OCI-LY3 (cell line): Measurements from ENCODE around the gene ATG2A.
A peak's percentile ranks its signal among the peaks of the same experiment; 100 is the strongest.

Source experiments
- H2AFZ ChIP-seq: fragments of 200-600, 300-600 bp; shearing (Covaris generic); 2 replicates; pipeline ENCODE4 v1.6.0; 2014; ENCODE audit warnings: antibody characterized with exemption, low read depth, low read length
- H3K27ac ChIP-seq: fragments of 200-600, 300-600 bp; sonication (generic); 2 replicates; pipeline ENCODE4 v1.5.1; 2014; ENCODE audit warnings: mild to moderate bottlenecking, low read length, moderate library complexity, mixed read lengths
- H3K27me3 ChIP-seq: fragments of 200-600, 300-600 bp; sonication (generic); 2 replicates; pipeline ENCODE4 v1.6.1; 2014; ENCODE audit warnings: low read depth, low read length, mixed read lengths
- H3K36me3 ChIP-seq: fragments of 200-600, 300-600 bp; sonication (generic); replicated peaks from 2 replicates; pipeline ENCODE3; 2014; ENCODE audit warnings: low read depth, low read length, mixed read lengths
- H3K4me1 ChIP-seq: fragments of 300-600, 200-600 bp; sonication (generic); 2 replicates; pipeline ENCODE4 v1.6.1; 2014; ENCODE audit warnings: low read length, mixed read lengths
- H3K4me2 ChIP-seq: fragments of 200-600, 300-600 bp; sonication (generic); 2 replicates; pipeline ENCODE4 v1.6.1; 2014; ENCODE audit warnings: low read length, mixed read lengths
- H3K4me3 ChIP-seq: fragments of 300-600, 200-600 bp; sonication (generic); 2 replicates; pipeline ENCODE4 v1.5.1; 2014; ENCODE audit warnings: antibody characterized with exemption, mild to moderate bottlenecking, low read length, moderate library complexity
- H3K79me2 ChIP-seq: fragments of 300-600, 200-600 bp; shearing (Covaris generic); 2 replicates; pipeline ENCODE4 v1.6.1; 2014; ENCODE audit warnings: mild to moderate bottlenecking, low read length, mixed read lengths
- H3K9ac ChIP-seq: fragments of 300-600, 200-600 bp; shearing (Covaris generic); 2 replicates; pipeline ENCODE4 v1.6.0; 2014; ENCODE audit warnings: mild to moderate bottlenecking, low read length, moderate library complexity
- H3K9me3 ChIP-seq: fragments of 200-600, 300-600 bp; shearing (Covaris generic); 2 replicates; pipeline ENCODE4 v1.6.1; 2014; ENCODE audit warnings: low read length, mixed read lengths; ENCODE audit not compliant: insufficient read depth
- H4K20me1 ChIP-seq: fragments of 200-600, 300-600 bp; sonication (generic); 2 replicates; pipeline ENCODE4 v1.6.1; 2016; ENCODE audit warnings: low read length, mixed read lengths; ENCODE audit not compliant: insufficient read depth
- EZH2phosphoT487 ChIP-seq: fragments of 200-600 bp; shearing (Covaris generic); IDR thresholded peaks from 2 replicates; pipeline ENCODE4 v1.6.1; 2018; ENCODE audit warnings: antibody characterized with exemption, mixed run types, low read depth
- TF ChIP-seq, protein P1 (sequence below): fragments of 200-600, 300-600 bp; sonication (generic); IDR thresholded peaks from 2 replicates; pipeline ENCODE4 v1.5.1; 2014; ENCODE audit warnings: antibody characterized with exemption, low read length, low read depth

ATG2A gene

DNA sequence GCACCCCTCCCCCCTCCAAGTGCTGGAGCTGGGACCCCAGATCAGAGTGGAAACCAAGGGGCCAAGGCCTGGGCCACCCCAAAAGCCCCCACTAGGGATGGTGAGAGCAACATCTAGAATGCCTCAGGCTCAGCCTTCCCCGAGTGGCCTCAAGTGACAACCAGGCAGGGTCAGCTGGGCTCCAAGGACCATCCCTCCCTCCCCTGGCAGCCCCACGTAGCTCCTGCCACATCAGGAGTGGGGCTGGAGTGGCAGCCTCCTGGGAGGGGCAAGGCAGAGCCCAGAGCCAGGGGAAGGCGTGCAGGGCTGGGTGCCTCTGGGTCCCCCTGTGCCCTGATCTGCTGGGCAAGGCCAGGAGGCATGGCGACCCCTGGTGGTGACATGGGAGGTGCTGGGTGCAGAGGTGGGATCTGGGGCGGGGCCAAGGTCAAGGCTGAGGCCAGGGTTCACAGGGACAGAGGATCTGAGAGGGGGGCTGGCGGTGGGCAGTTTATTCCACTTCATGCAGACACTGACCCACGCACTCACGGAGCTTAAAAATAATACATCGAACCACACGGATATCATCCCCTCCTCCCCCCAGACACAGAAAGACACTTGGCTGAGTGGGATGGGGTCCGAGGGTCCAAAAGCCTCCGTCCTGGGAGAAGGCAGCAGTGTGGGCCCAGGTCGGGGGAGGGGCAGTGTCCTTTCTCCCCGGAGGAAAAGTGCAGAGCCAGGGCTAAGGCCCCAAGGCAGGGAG is 22.8 kb downstream of the ATG2A start:
- Histone ChIP-seq H3K79me2 (no peaks in the 10 kb centered on the region), H3K9me3 (no peaks in the 10 kb centered on the region), H3K9ac (peak overlapping the region; percentile 53), H3K27me3 (no peaks in the 10 kb centered on the region), H3K4me2 (peak overlapping the region; percentile 61), H3K36me3 (peaks cover 4% of the 10 kb centered on the region), H2AFZ (no peak overlapping the region), H3K4me1 (peaks cover 36% of the 10 kb centered on the region), H4K20me1 (no peaks in the 10 kb centered on the region), H3K27ac (peak overlapping the region; percentile 12; the same call in 1 of the 2 replicates), H3K4me3 (no peak overlapping the region)
- TF ChIP-seq, protein P1, sequence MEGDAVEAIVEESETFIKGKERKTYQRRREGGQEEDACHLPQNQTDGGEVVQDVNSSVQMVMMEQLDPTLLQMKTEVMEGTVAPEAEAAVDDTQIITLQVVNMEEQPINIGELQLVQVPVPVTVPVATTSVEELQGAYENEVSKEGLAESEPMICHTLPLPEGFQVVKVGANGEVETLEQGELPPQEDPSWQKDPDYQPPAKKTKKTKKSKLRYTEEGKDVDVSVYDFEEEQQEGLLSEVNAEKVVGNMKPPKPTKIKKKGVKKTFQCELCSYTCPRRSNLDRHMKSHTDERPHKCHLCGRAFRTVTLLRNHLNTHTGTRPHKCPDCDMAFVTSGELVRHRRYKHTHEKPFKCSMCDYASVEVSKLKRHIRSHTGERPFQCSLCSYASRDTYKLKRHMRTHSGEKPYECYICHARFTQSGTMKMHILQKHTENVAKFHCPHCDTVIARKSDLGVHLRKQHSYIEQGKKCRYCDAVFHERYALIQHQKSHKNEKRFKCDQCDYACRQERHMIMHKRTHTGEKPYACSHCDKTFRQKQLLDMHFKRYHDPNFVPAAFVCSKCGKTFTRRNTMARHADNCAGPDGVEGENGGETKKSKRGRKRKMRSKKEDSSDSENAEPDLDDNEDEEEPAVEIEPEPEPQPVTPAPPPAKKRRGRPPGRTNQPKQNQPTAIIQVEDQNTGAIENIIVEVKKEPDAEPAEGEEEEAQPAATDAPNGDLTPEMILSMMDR: peak; percentile 98
- no peak for TF ChIP-seq EZH2phosphoT487

DNA sequence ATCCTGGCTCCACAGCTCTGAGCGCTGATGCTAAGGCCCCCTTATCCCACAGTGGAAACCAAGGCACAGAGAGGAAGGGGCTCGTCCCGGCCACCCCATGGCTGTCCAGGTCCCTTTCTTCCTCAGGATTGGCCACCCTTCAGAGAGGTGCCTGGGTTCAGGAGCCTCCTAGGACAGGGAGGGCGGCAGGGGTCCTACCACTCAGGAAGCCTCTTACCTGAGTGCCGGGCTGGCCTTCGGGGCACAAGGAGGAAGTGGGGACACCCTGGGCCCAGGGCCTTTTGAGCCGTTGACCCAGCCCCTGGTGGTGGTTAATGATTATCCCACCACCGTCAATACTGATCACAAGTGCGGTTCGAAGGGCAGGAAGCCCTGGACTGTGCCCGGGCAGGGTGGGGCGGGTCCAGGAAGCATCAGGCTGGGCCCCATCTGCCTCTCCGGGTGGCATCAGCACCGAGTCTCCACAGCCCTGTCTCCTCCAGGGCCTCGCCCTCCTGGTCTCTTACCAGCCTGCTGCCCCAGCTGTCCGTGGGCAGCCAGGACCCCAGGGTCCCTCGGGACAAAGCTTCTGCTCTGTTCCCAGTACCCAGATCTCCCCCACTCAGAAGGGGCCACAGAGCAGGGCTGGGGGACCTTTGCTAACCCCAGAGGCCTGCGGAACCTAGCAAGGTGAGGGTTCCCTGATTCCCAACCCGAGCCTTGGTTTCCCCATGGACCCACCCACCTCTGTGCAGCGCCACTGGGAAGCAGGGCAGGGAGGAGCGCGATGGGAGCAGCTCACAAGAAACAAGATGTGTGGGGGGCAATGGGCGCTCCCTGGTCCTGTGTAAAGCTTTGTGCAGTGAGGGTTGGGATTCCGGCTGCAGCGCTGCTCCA is 23.6 kb downstream of the ATG2A start:
- TF ChIP-seq, protein P1: no peak
- TF ChIP-seq EZH2phosphoT487: no peak
- Histone ChIP-seq H3K4me1 (peaks cover 43% of the 10 kb centered on the region), H3K36me3 (peaks cover 4% of the 10 kb centered on the region), H3K4me3 (peak overlapping the region; percentile 29; the same call in 1 of the 2 replicates), H2AFZ (no peak overlapping the region), H3K27me3 (no peaks in the 10 kb centered on the region), H3K4me2 (peak overlapping the region; percentile 61), H3K9me3 (no peaks in the 10 kb centered on the region), H4K20me1 (no peaks in the 10 kb centered on the region), H3K79me2 (no peaks in the 10 kb centered on the region), H3K27ac (peak overlapping the region; percentile 12; the same call in 1 of the 2 replicates), H3K9ac (peak overlapping the region; percentile 53)

DNA sequence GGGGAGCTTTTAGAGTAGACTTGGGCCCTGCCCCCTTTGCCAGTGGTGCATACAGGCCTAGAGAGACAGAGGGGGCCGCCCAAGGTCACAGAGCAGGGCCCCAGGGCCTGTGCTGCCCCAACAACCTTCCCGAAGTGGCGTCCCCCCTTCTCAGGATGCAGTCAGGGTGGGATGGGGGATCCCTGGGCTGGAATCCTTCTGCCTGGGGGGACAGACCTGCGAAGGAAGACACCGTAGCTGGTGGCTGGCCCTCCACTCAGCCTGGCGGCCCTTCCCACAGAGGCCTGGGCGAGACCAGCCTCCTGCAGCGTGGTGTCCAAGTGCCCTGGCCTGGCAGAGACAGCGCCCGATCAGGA is 24.2 kb downstream of the ATG2A start:
- Histone ChIP-seq H3K4me3 (no peak overlapping the region), H3K79me2 (no peaks in the 10 kb centered on the region), H3K27ac (no peak overlapping the region), H3K9me3 (no peaks in the 10 kb centered on the region), H3K4me2 (peak overlapping the region; percentile 61), H2AFZ (no peak overlapping the region), H3K36me3 (peaks cover 4% of the 10 kb centered on the region), H3K4me1 (peaks cover 48% of the 10 kb centered on the region), H3K27me3 (no peaks in the 10 kb centered on the region), H3K9ac (peak overlapping the region; percentile 53; the same call in 1 of the 2 replicates), H4K20me1 (no peaks in the 10 kb centered on the region)
- TF ChIP-seq EZH2phosphoT487: no peak
- TF ChIP-seq, protein P1: no peak

DNA sequence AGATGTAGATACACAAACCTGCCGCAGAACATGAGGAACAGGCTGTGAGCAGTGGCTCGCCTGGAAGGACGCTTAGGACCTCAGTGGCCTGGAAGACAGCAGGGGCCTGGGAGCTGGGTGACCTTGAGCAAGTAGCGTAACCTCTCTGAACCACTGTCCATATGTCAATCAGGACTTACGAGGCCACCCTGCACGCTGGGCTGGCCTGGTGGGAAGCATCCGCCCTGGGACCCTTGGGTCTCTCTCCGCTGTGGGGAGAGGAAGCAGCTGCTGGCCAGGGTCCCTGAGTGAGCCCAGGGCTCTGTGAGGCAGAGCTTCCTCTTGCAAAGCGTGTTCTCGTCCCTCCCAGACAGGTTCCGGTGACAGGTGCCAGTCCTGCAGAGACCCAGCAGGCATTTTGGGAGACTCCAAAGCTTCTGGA is 24.6 kb downstream of the ATG2A start:
- Histone ChIP-seq H4K20me1 (no peaks in the 10 kb centered on the region), H3K4me2 (no peak overlapping the region), H3K27ac (no peak overlapping the region), H3K9me3 (no peaks in the 10 kb centered on the region), H3K36me3 (peaks cover 4% of the 10 kb centered on the region), H3K4me3 (no peak overlapping the region), H3K9ac (no peak overlapping the region), H2AFZ (no peak overlapping the region), H3K27me3 (no peaks in the 10 kb centered on the region), H3K4me1 (peaks cover 52% of the 10 kb centered on the region), H3K79me2 (no peaks in the 10 kb centered on the region)
- TF ChIP-seq, protein P1: no peak
